AG10803 (cell line): ENCODE measurements around the gene MBNL3.

Experiments
- DNase-seq: peaks from one replicate; pipeline ENCODE4 v3.0.0; 2010; ENCODE audit warnings: low read depth
- H3K4me3 ChIP-seq: 2 replicates; pipeline ENCODE4 v1.5.1; 2011; ENCODE audit warnings: mild to moderate bottlenecking, low read length, control low read depth
- TF ChIP-seq, protein P1 (sequence below): conservative IDR thresholded peaks from 2 replicates; pipeline ENCODE4 v1.5.1; 2011; ENCODE audit warnings: mild to moderate bottlenecking, low read length, control low read depth, inconsistent platforms

The MBNL3 gene

DNA sequence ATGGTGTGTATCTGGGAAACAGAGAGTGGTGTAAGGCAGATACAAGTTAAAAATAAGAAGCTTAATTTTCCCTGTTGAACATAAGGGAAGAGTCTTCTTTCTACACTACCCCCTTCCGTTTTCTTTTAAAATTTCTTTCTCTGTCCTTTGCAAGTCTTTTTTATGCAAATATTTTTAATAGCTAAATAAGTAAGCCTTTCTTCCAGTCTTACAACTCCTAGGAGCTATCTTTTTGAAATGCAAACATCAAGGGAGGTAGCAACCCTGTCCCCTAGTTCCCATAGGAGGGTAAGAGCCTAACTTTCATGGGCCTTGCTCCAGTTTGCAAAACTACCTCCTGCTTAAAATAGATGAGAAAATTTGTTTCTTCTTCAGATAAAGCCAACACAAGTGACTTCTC is 121.5 kb downstream of the MBNL3 start:
- TF ChIP-seq, protein P1, sequence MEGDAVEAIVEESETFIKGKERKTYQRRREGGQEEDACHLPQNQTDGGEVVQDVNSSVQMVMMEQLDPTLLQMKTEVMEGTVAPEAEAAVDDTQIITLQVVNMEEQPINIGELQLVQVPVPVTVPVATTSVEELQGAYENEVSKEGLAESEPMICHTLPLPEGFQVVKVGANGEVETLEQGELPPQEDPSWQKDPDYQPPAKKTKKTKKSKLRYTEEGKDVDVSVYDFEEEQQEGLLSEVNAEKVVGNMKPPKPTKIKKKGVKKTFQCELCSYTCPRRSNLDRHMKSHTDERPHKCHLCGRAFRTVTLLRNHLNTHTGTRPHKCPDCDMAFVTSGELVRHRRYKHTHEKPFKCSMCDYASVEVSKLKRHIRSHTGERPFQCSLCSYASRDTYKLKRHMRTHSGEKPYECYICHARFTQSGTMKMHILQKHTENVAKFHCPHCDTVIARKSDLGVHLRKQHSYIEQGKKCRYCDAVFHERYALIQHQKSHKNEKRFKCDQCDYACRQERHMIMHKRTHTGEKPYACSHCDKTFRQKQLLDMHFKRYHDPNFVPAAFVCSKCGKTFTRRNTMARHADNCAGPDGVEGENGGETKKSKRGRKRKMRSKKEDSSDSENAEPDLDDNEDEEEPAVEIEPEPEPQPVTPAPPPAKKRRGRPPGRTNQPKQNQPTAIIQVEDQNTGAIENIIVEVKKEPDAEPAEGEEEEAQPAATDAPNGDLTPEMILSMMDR, result no peak
- DNase-seq, result no peak
- H3K4me3 ChIP-seq, result no peak overlapping the region

DNA sequence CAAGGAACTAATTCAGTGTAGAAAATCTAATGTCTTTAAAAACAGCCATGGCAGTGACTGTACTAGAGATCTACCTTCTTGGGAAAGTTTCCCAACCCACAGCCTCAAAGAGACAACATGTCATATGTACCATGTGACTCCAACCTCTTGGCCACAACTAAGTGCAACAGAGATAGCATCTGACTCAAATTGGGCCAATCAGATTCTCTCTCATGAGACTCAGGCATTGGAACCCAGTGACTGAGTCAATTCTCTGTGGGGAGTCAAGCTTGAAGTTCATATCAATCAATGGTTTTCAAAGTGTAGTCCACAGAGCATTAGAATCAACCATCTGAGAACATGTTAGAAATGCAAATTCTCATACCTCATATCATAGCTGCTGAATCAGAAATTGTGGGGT is 123.3 kb downstream of the MBNL3 start:
- TF ChIP-seq, protein P1, result no peak
- DNase-seq, result no peak
- H3K4me3 ChIP-seq, result no peak overlapping the region

DNA sequence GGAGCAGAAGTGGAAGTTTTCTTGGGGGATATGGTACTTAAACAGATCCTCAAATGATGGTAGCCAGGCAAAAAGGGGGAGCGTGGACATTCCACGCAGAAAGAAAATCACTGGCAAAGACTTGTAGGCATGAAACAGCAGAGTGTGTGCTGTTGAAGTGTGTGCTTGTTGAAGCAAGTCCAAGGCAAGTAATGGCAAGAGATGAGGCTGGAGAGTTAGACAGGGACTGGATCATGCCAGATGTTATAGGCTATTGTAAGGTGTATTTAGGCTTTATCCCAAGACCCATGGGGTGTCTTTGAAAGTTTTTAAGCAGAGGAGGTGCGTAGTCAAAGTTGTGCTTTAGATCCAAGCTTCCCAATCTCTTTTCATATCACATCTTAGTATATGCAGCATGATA is 124.5 kb downstream of the MBNL3 start:
- DNase-seq, result no peak
- TF ChIP-seq, protein P1, result no peak
- no peak overlapping the region for H3K4me3 ChIP-seq

DNA sequence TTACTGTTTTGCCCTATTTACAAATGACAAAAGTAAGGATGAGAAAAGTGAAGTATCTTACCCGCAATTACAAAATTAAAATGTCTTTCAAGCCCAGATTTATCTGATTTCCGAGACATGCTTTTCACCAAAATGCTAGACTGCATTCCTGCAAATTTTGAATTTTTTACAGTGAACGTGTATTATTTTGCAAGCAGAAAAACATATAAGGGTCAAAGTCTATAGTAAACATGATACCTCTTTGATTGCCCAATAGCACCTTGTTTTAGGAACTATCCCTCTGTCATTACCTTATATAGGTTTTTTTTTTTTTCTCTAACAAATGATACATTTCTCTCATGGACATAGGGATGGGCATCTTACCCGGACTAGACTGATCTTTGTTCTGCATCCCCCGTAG is 135.4 kb downstream of the MBNL3 start:
- no peak for DNase-seq
- TF ChIP-seq, protein P1, result no peak
- H3K4me3 ChIP-seq, result no peak overlapping the region

DNA sequence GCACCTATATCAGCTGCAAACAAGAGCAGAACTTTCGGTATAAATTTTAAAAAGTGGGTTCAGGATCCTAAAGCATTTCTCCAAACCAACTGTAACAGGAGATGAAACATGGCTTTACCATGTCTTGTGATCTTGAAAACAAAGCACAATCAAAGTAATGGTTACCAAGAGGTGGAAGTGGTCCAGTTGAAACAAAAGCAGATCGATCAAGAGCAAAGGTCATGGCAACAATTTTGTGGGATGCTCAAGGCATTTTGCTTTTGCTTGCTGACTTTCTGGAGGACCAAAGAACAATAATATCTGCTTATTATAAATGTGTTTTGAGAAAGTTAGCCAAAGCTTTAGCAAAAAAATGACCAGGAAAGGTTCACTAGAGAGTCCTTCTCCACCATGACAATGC is 152.7 kb downstream of the MBNL3 start:
- DNase-seq, result no peak
- TF ChIP-seq, protein P1, result no peak
- H3K4me3 ChIP-seq, result no peak overlapping the region

DNA sequence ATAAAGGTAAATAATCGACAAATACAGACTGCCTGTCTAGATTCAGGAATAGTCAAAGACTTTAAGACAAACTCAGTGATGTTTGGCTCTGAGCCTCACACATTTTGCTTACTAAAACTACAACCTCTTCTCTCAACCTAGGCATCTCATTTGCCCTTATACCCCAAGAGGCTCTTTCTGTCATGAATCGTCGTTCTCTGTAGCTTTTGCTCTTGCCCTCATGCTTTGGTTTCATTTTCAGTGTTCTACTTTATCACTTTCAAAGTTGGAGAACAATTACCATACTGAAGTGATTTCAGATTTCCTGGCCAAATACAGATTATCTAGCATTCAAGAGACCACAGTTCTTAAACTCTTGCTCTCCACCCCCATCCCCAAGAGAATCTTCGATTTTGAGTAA is 155.5 kb downstream of the MBNL3 start:
- no peak overlapping the region for H3K4me3 ChIP-seq
- TF ChIP-seq, protein P1, result no peak
- no peak for DNase-seq

DNA sequence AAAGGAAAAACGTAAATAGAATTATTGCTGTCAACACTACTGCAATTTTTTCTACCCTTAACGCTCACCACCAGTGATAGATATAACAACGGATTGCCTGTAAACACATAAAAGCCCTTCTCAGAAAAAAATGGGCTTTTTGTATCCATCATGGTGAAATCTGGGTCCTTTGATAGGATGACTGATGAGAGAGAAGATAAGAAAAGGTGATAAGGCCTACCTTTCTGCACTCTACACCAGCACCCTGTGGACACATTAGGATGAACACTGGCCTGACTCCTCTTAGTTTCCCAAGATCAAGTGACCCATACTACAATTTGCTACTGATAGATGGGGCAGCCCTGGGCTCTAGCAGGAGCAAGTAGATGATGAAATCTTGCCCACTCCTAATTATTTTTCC is 157.3 kb downstream of the MBNL3 start:
- no peak overlapping the region for H3K4me3 ChIP-seq
- DNase-seq, result no peak
- TF ChIP-seq, protein P1, result no peak
